Measurements from ENCODE around the gene HAUS1. TPM values are rescaled to one million over a fixed set of nuclear protein-coding genes. Genes with fewer than 3 reads are reported as not detected.

The HAUS1 gene
- total and polyA plus RNA-seq, 4 donors, result 4.5 to 17.9 (median 6.5) TPM

DNA sequence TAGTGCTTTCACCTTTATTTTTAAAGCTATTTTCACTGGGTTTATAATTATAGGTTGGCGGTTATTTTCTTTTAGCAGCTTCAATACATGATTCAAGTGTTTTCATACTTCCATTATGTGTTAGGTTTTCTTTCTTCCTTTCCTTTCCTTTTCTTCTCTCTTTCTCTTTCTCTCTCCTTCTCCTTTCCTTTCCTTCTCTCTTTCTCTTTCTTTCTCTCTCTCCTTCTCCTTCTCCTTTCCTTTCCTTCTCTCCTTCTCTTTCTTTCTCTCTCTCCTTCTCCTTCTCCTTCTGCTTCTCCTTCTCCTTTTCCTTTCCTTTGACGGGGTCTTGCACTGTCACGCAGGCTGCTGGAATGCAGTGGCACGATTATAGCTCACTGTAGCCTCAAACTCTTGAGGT, 36.0 kb downstream of the HAUS1 start:
- Histone ChIP-seq H3K9me3 (ENCODE audit: control insufficient read depth in 4 of 4, low read length in 3 of 4) (no peaks in the 10 kb centered on the region), H3K4me1 (ENCODE audit: control insufficient read depth in 4 of 4, insufficient read depth in 4 of 4, low read length in 3 of 4) (no peaks in the 10 kb centered on the region), H3K36me3 (ENCODE audit: control insufficient read depth in 4 of 4, insufficient read depth in 3 of 4, low read depth in 1 of 4, low read length in 3 of 4) (no peaks in the 10 kb centered on the region), H3K27ac (ENCODE audit: low read depth in 1 of 2, low read length in 2 of 2) (no peak overlapping the region), H3K27me3 (ENCODE audit: control insufficient read depth in 4 of 4, insufficient read depth in 4 of 4, low read length in 3 of 4) (no peaks in the 10 kb centered on the region), H3K4me3 (ENCODE audit: low read depth in 1 of 3, low read length in 3 of 3) (no peak overlapping the region), H3K9ac (ENCODE audit: low read depth in 1 of 2, low read length in 2 of 2) (no peak overlapping the region)
- TF ChIP-seq ZBTB33 (IDR thresholded peaks at IDR 0.05) (no peak), MAX (IDR thresholded peaks at IDR 0.05) (no peak), GABPA (IDR thresholded peaks at IDR 0.05 in 1 of 2, conservative IDR thresholded peaks at IDR 0.05 in 1 of 2) (no peak), YY1 (IDR thresholded peaks at IDR 0.05) (no peak), TAF1 (conservative IDR thresholded peaks at IDR 0.05) (no peak), HNF4A (conservative IDR thresholded peaks at IDR 0.05) (no peak), FOXA2 (IDR thresholded peaks at IDR 0.05) (no peak)
- TF ChIP-seq, protein P1, sequence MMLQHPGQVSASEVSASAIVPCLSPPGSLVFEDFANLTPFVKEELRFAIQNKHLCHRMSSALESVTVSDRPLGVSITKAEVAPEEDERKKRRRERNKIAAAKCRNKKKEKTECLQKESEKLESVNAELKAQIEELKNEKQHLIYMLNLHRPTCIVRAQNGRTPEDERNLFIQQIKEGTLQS (IDR thresholded peaks at IDR 0.05), result no peak
- TF ChIP-seq, protein P2, sequence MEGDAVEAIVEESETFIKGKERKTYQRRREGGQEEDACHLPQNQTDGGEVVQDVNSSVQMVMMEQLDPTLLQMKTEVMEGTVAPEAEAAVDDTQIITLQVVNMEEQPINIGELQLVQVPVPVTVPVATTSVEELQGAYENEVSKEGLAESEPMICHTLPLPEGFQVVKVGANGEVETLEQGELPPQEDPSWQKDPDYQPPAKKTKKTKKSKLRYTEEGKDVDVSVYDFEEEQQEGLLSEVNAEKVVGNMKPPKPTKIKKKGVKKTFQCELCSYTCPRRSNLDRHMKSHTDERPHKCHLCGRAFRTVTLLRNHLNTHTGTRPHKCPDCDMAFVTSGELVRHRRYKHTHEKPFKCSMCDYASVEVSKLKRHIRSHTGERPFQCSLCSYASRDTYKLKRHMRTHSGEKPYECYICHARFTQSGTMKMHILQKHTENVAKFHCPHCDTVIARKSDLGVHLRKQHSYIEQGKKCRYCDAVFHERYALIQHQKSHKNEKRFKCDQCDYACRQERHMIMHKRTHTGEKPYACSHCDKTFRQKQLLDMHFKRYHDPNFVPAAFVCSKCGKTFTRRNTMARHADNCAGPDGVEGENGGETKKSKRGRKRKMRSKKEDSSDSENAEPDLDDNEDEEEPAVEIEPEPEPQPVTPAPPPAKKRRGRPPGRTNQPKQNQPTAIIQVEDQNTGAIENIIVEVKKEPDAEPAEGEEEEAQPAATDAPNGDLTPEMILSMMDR (IDR thresholded peaks at IDR 0.05; ENCODE audit: low read depth, low read length, missing input control), result no peak
- no peak for DNase-seq (ENCODE audit: low spot score)
- WGBS, result 97% methylated on average over 4 of the region's 4 CpGs

GRCh38 chr18:46141199-46141598, 37.0 kb downstream of the HAUS1 start:
- WGBS, result 93% methylated on average over 4 of the region's 4 CpGs
- Histone ChIP-seq H3K27ac (ENCODE audit: low read depth in 1 of 2, low read length in 2 of 2) (no peak overlapping the region), H3K36me3 (ENCODE audit: control insufficient read depth in 4 of 4, insufficient read depth in 3 of 4, low read depth in 1 of 4, low read length in 3 of 4) (no peaks in the 10 kb centered on the region), H3K27me3 (ENCODE audit: control insufficient read depth in 4 of 4, insufficient read depth in 4 of 4, low read length in 3 of 4) (no peaks in the 10 kb centered on the region), H3K4me3 (ENCODE audit: low read depth in 1 of 3, low read length in 3 of 3) (no peak overlapping the region), H3K9me3 (ENCODE audit: control insufficient read depth in 4 of 4, low read length in 3 of 4) (no peaks in the 10 kb centered on the region), H3K9ac (ENCODE audit: low read depth in 1 of 2, low read length in 2 of 2) (no peak overlapping the region), H3K4me1 (ENCODE audit: control insufficient read depth in 4 of 4, insufficient read depth in 4 of 4, low read length in 3 of 4) (no peaks in the 10 kb centered on the region)
- TF ChIP-seq NR2F2 (IDR thresholded peaks at IDR 0.05) (no peak), GABPA (IDR thresholded peaks at IDR 0.05 in 1 of 2, conservative IDR thresholded peaks at IDR 0.05 in 1 of 2) (no peak), JUND (IDR thresholded peaks at IDR 0.05) (no peak), MAX (IDR thresholded peaks at IDR 0.05) (no peak), RXRA (IDR thresholded peaks at IDR 0.05) (no peak), HNF4A (conservative IDR thresholded peaks at IDR 0.05) (no peak), FOXA1 (IDR thresholded peaks at IDR 0.05) (no peak), HNF4G (IDR thresholded peaks at IDR 0.05) (no peak), ZBTB33 (IDR thresholded peaks at IDR 0.05) (no peak), TAF1 (conservative IDR thresholded peaks at IDR 0.05) (no peak), FOXA2 (IDR thresholded peaks at IDR 0.05) (no peak), RAD21 (IDR thresholded peaks at IDR 0.05) (no peak), YY1 (IDR thresholded peaks at IDR 0.05) (no peak), REST (IDR thresholded peaks at IDR 0.05) (no peak), SP1 (IDR thresholded peaks at IDR 0.05) (no peak)
- TF ChIP-seq, protein P2 (IDR thresholded peaks at IDR 0.05; ENCODE audit: low read depth, low read length, missing input control), result no peak
- TF ChIP-seq, protein P1 (IDR thresholded peaks at IDR 0.05), result no peak
- DNase-seq (ENCODE audit: low spot score), result no peak
